ENCODE measurements around the gene SEPTIN5. TPM values are rescaled to one million over a fixed set of nuclear protein-coding genes. Genes with fewer than 3 reads are reported as not detected.

The SEPTIN5 gene
- total RNA-seq, 4 donors from 2014 or later: 102 to 193 (median 125) TPM

DNA sequence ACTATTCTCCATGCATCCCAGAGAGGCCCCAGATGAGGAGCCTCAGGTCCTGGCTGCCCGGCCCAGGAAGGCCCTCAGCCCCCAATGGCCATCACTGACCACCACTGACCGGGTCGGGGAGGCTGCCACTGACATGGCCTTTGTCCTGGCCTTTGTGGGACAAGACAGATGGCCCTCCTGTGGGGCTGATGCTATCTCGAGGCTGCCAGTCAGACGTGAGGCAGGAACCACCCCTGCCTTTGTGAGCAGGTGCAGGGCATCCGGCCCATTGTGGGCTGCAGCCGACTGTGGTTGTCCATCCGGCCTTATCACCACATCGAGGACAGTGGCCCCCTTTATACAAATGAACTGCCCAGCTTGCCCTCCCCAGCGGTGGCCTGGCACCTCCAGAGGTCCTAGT, 14.5 kb downstream of the SEPTIN5 start:
- DNase-seq (ENCODE audit: low spot score in 2 of 2): no peak
- intact Hi-C loops (cut with DNase I; ENCODE audit: low total_unique reads): no loop called here
- H3K4me3 ChIP-seq (ENCODE audit: low read depth, poor library complexity, severe bottlenecking): no peak overlapping the region
- TF ChIP-seq, protein P1, sequence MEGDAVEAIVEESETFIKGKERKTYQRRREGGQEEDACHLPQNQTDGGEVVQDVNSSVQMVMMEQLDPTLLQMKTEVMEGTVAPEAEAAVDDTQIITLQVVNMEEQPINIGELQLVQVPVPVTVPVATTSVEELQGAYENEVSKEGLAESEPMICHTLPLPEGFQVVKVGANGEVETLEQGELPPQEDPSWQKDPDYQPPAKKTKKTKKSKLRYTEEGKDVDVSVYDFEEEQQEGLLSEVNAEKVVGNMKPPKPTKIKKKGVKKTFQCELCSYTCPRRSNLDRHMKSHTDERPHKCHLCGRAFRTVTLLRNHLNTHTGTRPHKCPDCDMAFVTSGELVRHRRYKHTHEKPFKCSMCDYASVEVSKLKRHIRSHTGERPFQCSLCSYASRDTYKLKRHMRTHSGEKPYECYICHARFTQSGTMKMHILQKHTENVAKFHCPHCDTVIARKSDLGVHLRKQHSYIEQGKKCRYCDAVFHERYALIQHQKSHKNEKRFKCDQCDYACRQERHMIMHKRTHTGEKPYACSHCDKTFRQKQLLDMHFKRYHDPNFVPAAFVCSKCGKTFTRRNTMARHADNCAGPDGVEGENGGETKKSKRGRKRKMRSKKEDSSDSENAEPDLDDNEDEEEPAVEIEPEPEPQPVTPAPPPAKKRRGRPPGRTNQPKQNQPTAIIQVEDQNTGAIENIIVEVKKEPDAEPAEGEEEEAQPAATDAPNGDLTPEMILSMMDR (IDR thresholded peaks at IDR 0.05): no peak
- TF ChIP-seq POLR2A (IDR thresholded peaks at IDR 0.05): no peak
- WGBS, 2 donors: 72 to 78% methylated on average over 4 to 10 of the region's 10 CpGs

DNA sequence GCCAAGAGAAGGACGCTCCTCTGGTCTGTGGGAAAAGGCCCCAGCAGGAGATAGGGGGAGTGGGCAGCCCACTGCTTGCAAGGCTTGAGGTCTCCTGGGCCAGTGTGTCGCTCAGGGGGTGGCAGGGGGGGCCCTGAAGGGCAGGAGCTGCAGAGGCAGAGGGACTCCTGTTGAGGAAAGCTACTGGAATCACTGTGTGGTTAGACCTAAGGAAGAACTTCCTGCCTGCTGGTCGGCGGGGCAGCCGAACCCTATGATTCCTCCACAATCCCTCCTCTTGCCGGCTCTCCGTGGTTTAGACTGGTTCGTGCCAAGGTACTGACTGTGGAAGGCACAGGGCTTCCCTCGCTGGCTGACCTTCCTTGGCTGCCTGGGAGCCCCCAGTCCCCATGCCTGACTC, 15.2 kb downstream of the SEPTIN5 start:
- intact Hi-C loops (cut with DNase I; ENCODE audit: low total_unique reads): no loop called here
- no peak for DNase-seq (ENCODE audit: low spot score in 2 of 2)
- WGBS, 2 donors: 84 to 85% methylated on average over 9 of the region's 9 CpGs
- TF ChIP-seq, protein P1 (IDR thresholded peaks at IDR 0.05): no peak
- no peak for TF ChIP-seq POLR2A (IDR thresholded peaks at IDR 0.05)
- H3K4me3 ChIP-seq (ENCODE audit: low read depth, poor library complexity, severe bottlenecking): no peak overlapping the region

DNA sequence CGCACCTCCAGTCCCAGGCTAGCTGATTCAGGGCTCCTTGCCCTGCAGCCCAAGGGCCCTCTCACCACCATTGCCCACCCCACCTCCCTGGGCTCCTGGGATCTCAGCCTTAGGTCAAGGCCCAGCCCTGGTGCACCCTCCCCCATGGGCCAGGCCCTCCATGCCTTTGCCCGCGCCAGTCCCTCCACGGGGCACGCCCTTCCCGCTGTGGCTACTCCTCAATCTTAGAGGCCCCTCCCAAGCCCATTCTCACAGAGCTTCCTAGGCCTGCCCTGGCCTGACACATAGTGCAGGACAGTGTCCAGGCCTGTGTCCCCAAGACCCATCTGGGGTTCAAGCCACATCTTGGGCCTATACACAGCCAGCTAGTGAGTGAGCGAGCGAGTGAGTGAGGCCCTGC, 15.9 kb downstream of the SEPTIN5 start:
- 93 to 99% methylated on average over 8 of the region's 8 CpGs for WGBS, 2 donors
- intact Hi-C loops (cut with DNase I; ENCODE audit: low total_unique reads): loop anchor here (5.0 kb wide), 1 partner anchor 187 kb away; no protein-coding TSS in a partner anchor
- H3K4me3 ChIP-seq (ENCODE audit: low read depth, poor library complexity, severe bottlenecking): no peak overlapping the region
- no peak for DNase-seq (ENCODE audit: low spot score in 2 of 2)
- TF ChIP-seq, protein P1 (IDR thresholded peaks at IDR 0.05): no peak
- TF ChIP-seq POLR2A (IDR thresholded peaks at IDR 0.05): no peak

DNA sequence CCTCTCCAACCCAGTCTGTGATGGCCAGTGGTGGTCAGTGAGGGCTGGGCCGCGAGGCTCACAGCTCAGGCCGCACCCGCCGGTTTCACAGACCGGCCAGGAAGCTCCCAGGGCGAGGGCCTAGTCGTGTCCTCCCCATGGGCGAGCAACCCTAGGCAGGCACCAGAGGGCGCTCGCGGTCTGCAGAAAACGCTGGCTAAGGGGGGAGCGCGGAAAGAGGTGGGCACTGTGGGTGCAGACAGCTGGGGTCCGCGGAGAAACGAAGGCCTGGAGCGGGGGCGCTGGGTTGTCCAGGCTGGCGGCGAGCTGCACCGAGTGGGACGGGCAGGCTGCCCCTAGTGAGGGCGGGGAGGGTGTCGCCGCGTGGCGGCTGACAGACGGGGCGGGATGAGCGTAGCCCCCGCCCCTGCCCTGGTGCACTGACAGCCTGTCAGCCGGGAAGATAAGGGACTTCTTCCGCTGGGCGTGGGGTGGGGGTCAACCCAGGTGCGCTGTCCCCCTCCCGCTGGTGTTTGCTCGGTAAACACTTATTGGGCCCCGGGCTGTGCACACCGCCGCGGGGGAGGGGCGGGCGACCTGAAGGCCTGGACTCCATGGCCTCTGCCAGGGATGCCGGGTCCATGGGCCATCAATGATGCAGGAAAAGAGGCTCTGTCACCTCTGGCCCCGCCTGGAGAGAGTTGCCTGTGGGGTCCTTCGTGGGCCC, 16.5 kb downstream of the SEPTIN5 start:
- intact Hi-C loops (cut with DNase I; ENCODE audit: low total_unique reads): loop anchor here (5.0 kb wide), 1 partner anchor 186 kb away; no protein-coding TSS in a partner anchor
- WGBS, 2 donors: 2 to 4% methylated on average over 17 to 31 of the region's 48 CpGs
- peak; percentile 70 to 97 for DNase-seq (ENCODE audit: low spot score in 2 of 2)
- no peak overlapping the region for H3K4me3 ChIP-seq (ENCODE audit: low read depth, poor library complexity, severe bottlenecking)
- TF ChIP-seq, protein P1 (IDR thresholded peaks at IDR 0.05): peak in 2 of 3 donors; percentile 29 to 81
- no peak for TF ChIP-seq POLR2A (IDR thresholded peaks at IDR 0.05)

DNA sequence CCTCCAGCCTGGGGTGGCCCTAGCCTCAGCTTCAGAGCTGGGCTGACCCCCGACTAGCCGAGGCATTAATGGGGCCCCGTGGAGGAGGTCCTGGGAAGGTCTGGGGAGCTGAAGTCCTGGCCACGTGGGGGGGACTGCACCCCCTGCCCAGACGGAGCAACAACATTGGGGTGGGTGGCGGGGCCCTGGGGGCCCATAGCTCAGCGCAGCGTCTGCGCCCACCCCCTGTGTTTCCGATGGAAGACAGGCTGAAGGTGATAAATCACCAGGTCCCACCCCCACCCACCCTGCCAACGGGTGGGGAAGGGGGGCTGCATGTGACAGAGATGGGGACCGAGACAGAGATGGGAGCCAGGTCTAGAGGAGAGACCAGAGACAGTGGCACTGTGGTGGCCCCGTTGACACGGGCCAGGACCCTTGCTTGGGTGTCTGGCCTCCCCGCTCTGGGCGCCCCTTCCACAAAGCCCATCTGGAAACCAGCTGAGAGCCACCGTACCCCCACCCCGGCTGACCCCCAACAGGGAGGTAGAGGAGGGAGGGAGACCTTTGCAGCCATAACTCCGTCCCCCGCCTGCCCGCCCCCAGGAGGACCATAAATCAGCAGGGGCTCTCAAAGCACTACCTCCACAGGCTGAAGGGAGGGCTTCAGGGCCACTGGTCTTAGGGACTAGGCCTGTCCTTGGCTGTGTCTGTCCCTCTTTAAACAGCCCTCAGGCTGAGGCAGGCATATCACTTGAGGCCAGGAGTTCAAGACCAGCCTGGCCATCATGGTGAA, 17.2 kb downstream of the SEPTIN5 start:
- no peak for DNase-seq (ENCODE audit: low spot score in 2 of 2)
- 64% methylated on average over 17 of the region's 21 CpGs for WGBS, 2 donors
- no peak for TF ChIP-seq POLR2A (IDR thresholded peaks at IDR 0.05)
- TF ChIP-seq, protein P1 (IDR thresholded peaks at IDR 0.05): no peak
- H3K4me3 ChIP-seq (ENCODE audit: low read depth, poor library complexity, severe bottlenecking): no peak overlapping the region
- intact Hi-C loops (cut with DNase I; ENCODE audit: low total_unique reads): loop anchor here (5.0 kb wide), 1 partner anchor 186 kb away; no protein-coding TSS in a partner anchor
